ENCODE results near the gene KANSL1L. TPM values are rescaled to one million over a fixed set of nuclear protein-coding genes. Genes with fewer than 3 reads are reported as not detected.

The KANSL1L gene
- total RNA-seq, 4 donors from 2014 or later = 13.7 to 43.8 (median 25.5) TPM

DNA sequence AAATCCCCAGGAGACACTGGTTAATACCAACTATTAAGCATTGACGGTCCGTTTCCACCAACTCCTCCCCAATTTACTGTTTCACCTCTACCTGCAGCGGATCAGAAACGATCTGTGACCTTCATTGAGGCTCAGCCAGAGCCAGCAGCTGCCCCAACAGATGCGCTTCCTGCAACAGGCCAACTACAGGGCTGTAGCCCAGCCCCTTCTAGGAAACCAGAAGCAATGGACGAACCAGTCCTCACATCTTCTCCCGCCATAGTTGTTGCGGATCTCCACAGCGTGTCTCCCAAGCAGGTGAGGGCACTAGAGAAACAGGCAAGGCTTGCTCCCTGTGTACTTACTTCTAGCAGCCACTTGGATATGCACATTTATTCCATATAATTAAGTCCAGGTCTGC, 177.2 kb downstream of the KANSL1L start:
- Histone ChIP-seq H3K4me3 (no peak overlapping the region), H3K27ac (no peak overlapping the region), H3K36me3 (no peaks in the 10 kb centered on the region), H3K4me1 (no peaks in the 10 kb centered on the region), H3K27me3 (no peaks in the 10 kb centered on the region), H3K9me3 (no peaks in the 10 kb centered on the region)
- no peak for DNase-seq
- TF ChIP-seq EP300 (IDR thresholded peaks at IDR 0.05; ENCODE audit: low read depth) = no peak
- no peak for TF ChIP-seq POLR2A (IDR thresholded peaks at IDR 0.05)
- TF ChIP-seq POLR2AphosphoS5 (IDR thresholded peaks at IDR 0.05) = no peak
- TF ChIP-seq, protein P1, sequence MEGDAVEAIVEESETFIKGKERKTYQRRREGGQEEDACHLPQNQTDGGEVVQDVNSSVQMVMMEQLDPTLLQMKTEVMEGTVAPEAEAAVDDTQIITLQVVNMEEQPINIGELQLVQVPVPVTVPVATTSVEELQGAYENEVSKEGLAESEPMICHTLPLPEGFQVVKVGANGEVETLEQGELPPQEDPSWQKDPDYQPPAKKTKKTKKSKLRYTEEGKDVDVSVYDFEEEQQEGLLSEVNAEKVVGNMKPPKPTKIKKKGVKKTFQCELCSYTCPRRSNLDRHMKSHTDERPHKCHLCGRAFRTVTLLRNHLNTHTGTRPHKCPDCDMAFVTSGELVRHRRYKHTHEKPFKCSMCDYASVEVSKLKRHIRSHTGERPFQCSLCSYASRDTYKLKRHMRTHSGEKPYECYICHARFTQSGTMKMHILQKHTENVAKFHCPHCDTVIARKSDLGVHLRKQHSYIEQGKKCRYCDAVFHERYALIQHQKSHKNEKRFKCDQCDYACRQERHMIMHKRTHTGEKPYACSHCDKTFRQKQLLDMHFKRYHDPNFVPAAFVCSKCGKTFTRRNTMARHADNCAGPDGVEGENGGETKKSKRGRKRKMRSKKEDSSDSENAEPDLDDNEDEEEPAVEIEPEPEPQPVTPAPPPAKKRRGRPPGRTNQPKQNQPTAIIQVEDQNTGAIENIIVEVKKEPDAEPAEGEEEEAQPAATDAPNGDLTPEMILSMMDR (IDR thresholded peaks at IDR 0.05) = no peak
- in situ Hi-C loops (cut with MboI; ENCODE audit: low pct_ligation_motif_present in 1 of 4, low pct_unique_long_range_greater_than_20kb in 1 of 4, low sequenced_read_pairs in 3 of 4) (loop anchor here in 1 of 4 donors (10.0 kb wide), 1 partner anchor 181 kb away; the partner anchor contains the start of gene KANSL1L), intact Hi-C loops (cut with DNase I; ENCODE audit: low total_unique reads) (no loop called here)
- 83 to 89% methylated on average over 5 to 9 of the region's 9 CpGs for WGBS, 2 donors (ENCODE audit: low coverage in 1 of 2)

DNA sequence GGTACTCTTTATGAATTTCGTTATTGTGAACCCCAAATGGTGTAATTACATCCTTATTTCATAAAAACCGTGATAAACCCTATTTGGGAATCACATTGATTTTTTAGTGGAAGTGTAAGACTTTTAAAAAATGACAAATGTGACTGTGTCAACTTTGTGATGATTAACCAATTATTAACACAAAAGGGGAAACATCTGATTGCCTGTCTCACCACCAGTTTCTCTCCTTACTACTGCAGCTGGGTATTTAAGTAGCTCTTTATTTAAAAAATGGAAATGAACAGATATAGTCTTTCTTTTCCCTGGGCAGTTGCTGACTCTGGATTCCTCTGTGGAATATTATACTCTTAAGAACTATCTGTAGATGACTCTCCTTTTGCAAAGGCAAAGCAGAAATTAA, 180.4 kb downstream of the KANSL1L start:
- no peaks in the 10 kb centered on the region for H3K27me3 ChIP-seq
- in situ Hi-C loops (cut with MboI; ENCODE audit: low pct_ligation_motif_present in 1 of 4, low pct_unique_long_range_greater_than_20kb in 1 of 4, low sequenced_read_pairs in 3 of 4) = loop anchor here in 1 of 4 donors (10.0 kb wide), 1 partner anchor 184 kb away; the partner anchor contains the start of gene KANSL1L
- H3K36me3 ChIP-seq = no peaks in the 10 kb centered on the region
- no peak overlapping the region for H3K27ac ChIP-seq
- WGBS, 2 donors (ENCODE audit: low coverage in 1 of 2) = 52 to 78% methylated on average over 2 of the region's 2 CpGs
- no peak overlapping the region for H3K4me3 ChIP-seq
- TF ChIP-seq, protein P1 (IDR thresholded peaks at IDR 0.05) = no peak
- TF ChIP-seq EP300 (IDR thresholded peaks at IDR 0.05; ENCODE audit: low read depth) (no peak), POLR2AphosphoS5 (IDR thresholded peaks at IDR 0.05) (no peak)
- intact Hi-C loops (cut with DNase I; ENCODE audit: low total_unique reads) = no loop called here
- H3K4me1 ChIP-seq = no peaks in the 10 kb centered on the region
- H3K9me3 ChIP-seq = no peaks in the 10 kb centered on the region
- DNase-seq = no peak

DNA sequence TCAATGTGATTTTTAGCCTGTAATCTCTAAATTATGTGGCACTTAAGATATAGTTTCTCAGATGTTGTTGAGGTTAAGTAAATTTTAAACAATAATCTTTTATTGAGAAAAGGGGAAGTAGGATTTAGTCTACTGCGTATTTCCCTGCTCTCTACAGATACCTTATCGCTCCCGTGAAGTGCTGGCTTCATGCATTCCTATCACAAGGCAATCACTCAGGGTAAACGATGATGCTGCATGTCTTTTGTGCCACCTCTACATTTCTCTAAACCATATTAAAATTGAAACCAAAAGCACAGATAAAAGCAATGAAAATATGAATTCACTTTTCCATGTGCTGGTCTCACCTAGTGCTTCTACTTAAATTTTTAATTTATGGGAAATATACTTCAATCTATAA, 183.2 kb downstream of the KANSL1L start:
- 38 to 62% methylated on average over 4 of the region's 4 CpGs for WGBS, 2 donors (ENCODE audit: low coverage in 1 of 2)
- no peak for DNase-seq
- intact Hi-C loops (cut with DNase I; ENCODE audit: low total_unique reads) = no loop called here

DNA sequence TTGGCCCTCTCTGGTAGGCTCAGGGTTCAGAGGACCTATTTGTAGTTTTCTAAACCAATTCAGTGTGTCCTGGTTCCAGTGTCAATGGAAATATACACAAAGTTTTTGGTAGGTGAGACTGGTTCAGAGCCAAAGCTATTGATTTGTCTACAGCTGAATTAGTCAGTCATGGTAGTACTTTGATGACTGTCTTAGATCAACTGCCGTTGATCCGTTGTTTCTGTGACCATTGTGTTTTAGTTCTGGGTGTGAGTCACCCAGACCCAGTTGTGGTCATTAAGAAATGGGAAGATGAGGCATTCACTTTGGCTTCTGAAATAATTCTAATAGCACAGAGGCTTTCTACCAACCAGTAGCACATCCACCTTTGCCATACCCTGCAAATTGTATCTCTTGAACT, 184.8 kb downstream of the KANSL1L start:
- H3K9me3 ChIP-seq = no peaks in the 10 kb centered on the region
- H3K4me3 ChIP-seq = no peak overlapping the region
- no peak for DNase-seq
- H3K4me1 ChIP-seq = no peaks in the 10 kb centered on the region
- intact Hi-C loops (cut with DNase I; ENCODE audit: low total_unique reads) (no loop called here), in situ Hi-C loops (cut with MboI; ENCODE audit: low pct_ligation_motif_present in 1 of 4, low pct_unique_long_range_greater_than_20kb in 1 of 4, low sequenced_read_pairs in 3 of 4) (no loop called here)
- H3K36me3 ChIP-seq = no peaks in the 10 kb centered on the region
- TF ChIP-seq POLR2A (IDR thresholded peaks at IDR 0.05) (no peak), POLR2AphosphoS5 (IDR thresholded peaks at IDR 0.05) (no peak), EP300 (IDR thresholded peaks at IDR 0.05; ENCODE audit: low read depth) (no peak)
- TF ChIP-seq, protein P1 (IDR thresholded peaks at IDR 0.05) = no peak
- no peaks in the 10 kb centered on the region for H3K27me3 ChIP-seq
- WGBS, 2 donors (ENCODE audit: low coverage in 1 of 2) = 65% methylated on average over 2 of the region's 2 CpGs; no CpG with 5 or more reads in 1 of the 2 donors
- no peak overlapping the region for H3K27ac ChIP-seq

More for the DNA sequence above, 183.2 kb downstream of the KANSL1L start:
- in situ Hi-C loops (cut with MboI; ENCODE audit: low pct_ligation_motif_present in 1 of 4, low pct_unique_long_range_greater_than_20kb in 1 of 4, low sequenced_read_pairs in 3 of 4) = no loop called here
- Histone ChIP-seq H3K27me3 (no peaks in the 10 kb centered on the region), H3K4me1 (no peaks in the 10 kb centered on the region), H3K9me3 (no peaks in the 10 kb centered on the region), H3K36me3 (no peaks in the 10 kb centered on the region), H3K4me3 (no peak overlapping the region), H3K27ac (no peak overlapping the region)
- no peak for TF ChIP-seq POLR2AphosphoS5 (IDR thresholded peaks at IDR 0.05)

DNA sequence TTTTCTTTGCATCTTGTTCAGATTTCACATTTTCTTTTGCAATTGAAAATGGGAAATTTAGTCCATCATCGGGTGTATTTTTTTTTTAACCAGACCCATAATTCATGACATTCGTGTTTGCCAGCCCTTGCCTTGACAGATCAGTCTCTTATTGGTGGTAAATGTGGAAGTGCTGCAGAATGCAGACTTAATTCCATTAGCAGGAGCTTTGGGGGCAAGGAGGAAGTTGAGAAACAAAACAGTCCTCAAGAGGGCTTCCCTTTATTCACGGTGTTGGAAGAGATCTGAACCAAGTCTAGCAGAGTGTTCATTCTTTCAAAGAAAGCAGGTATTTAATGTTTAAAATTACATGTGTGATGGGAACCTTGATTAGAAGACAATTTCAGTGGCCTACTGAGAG, 185.3 kb downstream of the KANSL1L start:
- no peaks in the 10 kb centered on the region for H3K9me3 ChIP-seq
- WGBS, 2 donors (ENCODE audit: low coverage in 1 of 2) = 49 to 70% methylated on average over 3 of the region's 3 CpGs
- H3K27ac ChIP-seq = no peak overlapping the region
- no peaks in the 10 kb centered on the region for H3K4me1 ChIP-seq
- H3K36me3 ChIP-seq = no peaks in the 10 kb centered on the region
- in situ Hi-C loops (cut with MboI; ENCODE audit: low pct_ligation_motif_present in 1 of 4, low pct_unique_long_range_greater_than_20kb in 1 of 4, low sequenced_read_pairs in 3 of 4) (no loop called here), intact Hi-C loops (cut with DNase I; ENCODE audit: low total_unique reads) (no loop called here)
- no peak overlapping the region for H3K4me3 ChIP-seq
- TF ChIP-seq, protein P1 (IDR thresholded peaks at IDR 0.05) = no peak
- TF ChIP-seq POLR2A (IDR thresholded peaks at IDR 0.05) = no peak
- no peak for TF ChIP-seq POLR2AphosphoS5 (IDR thresholded peaks at IDR 0.05)
- TF ChIP-seq EP300 (IDR thresholded peaks at IDR 0.05; ENCODE audit: low read depth) = no peak
- no peaks in the 10 kb centered on the region for H3K27me3 ChIP-seq
- DNase-seq = no peak
